GM19351 (cell line): ENCODE measurements around the gene ROR2.

Experiments
- ATAC-seq: cut with Tn5 transposase; IDR thresholded peaks from one replicate; pipeline ENCODE4 v1.9.1; 2021; ENCODE audit warnings: mild to moderate bottlenecking, moderate library complexity; ENCODE audit not compliant: unreplicated experiment

The ROR2 gene

DNA sequence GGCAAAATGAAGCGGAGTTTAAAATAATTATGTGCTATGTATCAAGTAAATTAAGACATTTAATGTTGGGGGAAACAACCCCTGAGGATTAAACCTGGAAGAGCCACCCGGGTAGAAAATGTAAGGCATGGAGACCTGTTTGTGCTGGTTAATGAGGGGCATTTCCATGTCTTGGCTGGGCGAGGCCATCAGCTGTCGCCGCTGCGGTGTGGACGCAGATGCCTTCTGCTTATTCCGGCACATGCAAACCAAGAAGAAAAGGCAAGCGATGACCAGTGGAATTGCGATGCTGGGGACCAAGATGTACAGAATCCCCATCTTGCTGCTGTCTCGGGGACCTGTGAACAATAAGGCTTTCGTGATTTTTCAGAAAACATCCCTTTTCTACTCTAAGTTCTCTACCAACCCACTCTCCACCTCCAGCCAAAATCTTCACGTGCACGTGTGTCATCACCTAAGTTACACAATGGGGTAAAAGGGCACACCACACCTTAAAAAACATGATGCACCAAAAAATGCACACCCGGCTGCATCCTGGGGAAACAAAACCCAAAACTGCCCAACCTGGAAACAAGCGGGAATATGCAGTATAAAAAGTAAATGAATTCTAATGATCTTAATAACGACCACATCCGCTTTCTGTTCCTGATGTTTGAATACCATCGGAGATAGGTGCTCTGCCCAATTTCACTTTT, 223.5 kb downstream of the ROR2 start:
- ATAC-seq, result no peak

DNA sequence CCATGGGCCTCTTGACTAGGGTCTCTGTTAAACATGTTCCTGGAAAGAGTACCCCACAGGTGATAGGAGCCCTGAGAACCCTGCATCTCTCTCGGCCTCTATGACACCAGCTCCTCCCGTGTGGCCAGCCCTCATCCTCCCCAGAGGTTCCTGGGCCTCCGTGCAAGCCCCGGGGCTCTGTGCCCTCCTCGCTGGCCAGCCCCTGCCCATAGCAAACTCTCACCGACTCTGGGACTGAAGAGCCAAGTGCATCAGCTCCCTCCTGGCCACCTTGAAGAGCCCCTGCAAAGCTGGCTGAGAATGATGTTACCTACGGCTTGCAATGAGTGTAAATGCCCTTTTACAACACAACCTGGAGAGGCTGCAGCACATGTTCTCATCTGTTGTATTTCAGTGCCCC, 224.4 kb downstream of the ROR2 start:
- ATAC-seq, result no peak

DNA sequence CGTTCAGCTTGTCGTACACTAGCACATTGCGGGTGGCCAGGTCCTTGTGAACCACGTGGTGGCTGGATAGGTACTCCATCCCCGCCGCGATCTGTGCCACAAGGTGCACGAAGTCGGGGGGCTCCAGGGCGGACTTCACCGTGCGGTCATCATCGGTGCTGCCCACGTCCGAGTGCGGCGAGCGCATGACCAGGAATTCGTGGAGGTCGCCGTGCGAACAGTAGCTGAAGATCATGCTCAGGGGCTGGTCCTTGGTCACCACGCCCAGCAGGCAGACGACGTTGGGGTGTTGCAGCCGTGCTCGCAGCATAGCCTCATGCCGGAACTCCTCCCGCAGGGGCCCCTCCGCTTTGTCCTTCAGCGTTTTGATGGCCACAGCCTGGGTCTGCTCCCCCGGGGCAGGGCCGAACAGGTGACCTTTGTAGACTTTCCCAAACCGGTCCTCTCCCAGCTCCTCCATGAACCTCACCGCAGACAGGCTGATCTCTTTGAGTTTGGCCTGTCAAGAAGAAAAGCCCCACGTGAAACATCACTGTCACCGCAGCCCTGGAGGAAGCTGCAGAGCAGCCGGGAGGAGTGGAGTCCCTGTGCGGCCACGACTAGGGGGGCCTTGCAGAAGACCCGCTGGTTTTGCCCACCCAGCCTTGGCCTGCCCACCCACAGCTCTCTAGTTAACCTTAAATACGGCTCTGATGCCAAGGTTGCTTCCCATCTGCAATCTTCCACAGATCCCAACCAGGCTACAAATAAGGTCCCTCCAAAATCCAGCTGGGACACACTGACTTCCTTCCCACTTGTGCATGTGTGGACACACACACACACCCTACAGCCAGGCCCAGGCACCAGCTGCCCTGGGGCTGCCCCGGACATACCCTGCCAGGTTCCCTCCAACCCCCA, 225.2 kb downstream of the ROR2 start:
- no peak for ATAC-seq

DNA sequence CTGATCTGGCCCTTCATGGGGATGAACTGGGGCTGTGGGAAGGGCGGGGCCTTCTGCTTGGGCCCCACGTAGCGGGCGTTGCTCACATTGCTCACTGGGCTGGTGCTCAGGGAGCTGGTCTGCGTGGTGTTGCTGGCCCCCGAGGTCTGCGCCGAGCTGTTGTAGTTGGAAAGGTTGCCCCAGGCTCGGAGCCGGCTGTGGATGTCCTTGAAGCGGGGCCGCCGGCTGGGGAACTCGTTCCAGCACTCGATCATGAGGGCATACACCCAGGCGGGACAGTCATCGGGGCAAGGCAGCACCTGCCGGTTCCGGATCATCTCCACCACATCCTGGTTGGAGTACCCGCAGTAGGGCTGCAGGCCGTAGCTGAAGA, 226.0 kb downstream of the ROR2 start:
- ATAC-seq, result no peak

DNA sequence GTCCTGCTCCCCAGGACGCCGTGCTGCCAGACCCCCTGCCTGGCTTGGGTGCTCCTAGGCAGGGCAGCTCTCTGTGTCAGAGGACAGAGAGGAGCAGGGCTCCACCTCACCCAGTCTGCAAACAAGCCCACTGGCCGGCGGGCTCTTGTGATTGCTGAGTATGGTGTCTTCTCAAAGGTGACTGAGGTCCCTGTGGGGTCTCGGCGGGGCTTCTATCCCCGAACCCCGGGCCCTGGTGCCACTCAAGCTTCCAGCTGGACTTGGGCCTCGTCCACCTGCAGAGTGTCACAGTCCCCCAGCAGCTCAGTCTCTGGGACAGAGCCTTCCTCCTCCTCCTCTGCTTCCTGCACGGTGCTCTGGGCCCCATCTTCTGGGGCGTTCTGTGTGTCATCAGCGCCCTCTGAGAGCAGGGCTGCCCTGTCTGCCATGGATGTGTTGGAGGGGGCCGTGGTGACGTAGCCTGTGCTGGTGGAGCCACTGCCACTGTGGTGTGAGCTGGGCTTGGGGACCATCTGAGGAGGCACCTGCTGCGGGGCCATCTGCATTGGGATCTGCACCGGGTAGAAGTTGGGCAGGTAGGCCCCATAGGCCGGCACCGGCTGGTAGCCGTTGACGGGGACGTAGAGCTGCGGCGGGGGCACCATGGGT, 226.5 kb downstream of the ROR2 start:
- no peak for ATAC-seq

DNA sequence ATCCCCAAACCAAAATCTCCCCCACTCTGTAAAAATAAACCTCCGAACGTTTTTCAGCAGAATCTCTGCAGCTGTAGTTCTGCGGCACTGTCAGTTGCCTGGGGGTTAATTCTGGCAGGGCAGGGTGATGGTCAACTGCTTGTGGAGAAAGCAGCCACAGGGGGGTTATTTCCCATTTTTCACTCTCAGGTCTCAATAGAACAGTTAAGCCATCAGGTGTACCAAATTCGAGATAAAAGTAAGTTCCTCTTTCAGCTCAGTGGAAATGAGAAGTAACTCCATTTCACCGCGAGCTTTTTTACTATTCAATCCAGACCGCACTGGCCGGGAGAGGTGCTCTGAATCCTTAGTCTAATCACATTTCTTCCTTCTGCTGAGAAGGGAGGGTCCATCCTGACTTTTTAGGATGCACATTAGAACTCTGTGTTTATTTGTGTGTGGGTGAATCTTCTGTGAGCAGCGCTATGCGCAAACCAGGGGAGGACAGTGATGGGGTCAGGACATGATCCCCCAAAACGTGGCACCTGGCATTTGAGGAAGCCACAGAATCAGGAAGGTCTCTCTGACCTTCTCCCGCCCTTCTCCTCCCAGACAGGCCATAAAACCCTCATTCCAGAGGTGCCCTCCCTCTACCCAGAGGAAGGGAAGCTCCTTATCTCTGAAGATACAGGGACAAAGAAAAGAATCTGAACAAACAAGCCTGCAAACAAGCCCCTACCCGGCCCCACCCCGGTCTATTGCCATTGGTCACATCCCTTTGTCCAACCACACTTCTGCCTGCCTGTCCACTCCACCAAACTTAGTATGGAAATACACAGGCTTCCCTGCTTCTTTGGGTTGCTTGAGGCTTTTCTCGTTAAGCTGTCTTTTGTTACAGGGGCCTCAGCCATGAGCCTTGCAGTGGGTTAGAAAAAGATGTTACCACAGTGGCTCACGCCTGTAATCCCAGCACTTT, 229.0 kb downstream of the ROR2 start:
- ATAC-seq, result peak; percentile 81

DNA sequence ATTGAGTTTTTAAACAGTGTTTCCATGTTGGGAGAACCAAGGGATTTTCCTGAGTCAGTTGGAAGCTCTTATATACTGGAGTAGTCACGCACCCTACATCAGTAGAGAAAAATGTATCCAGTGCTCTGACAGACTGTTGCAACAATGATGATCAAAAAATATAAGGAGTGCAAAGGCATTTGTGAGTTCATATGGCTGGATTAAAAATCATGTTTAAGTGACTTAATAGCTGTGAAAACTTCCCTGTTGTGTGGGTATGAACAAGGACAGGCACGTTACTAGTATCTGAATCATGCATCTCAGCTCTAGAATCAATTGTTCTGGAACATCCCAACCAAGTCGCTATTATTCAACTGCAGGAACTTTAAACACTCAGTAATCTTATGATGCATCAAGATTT, 229.7 kb downstream of the ROR2 start:
- no peak for ATAC-seq

DNA sequence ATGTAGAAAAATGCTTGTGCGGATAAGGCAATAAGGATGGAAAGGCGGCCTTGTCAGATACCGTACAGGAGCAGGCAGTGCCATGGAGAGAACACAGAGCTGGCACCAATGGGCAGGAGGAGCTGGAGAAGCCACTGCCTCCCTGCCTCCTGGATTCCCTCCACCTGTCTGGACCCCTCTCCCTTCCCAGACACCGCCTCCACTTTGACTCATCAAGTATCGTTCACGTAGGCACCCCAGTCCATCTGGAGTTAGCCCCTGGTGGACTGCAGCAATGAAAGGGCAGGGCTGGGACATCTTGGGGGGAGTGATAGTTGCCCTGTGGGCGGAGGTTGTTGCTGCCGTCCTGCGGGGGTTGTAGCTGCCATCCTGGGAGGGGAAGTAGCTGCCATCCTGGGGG, 232.0 kb downstream of the ROR2 start:
- no peak for ATAC-seq

DNA sequence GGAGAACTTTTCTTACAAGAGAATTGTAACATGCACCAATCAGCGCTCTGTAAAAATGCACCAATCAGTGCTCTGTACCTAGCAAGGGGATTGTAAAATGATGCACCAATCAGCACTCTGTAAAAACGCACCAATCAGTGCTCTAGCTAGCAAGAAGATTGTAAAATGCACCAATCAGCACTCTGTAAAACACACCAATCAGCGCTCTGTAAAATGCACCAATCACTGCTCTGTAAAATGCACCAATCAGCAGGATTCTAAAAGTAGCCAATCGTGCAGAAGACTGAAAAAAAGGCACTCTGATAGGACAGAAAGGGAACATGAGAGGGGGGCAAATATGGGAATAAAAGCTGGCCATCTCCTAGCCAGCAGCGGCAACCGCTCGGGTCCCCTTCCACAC, 233.2 kb downstream of the ROR2 start:
- no peak for ATAC-seq

DNA sequence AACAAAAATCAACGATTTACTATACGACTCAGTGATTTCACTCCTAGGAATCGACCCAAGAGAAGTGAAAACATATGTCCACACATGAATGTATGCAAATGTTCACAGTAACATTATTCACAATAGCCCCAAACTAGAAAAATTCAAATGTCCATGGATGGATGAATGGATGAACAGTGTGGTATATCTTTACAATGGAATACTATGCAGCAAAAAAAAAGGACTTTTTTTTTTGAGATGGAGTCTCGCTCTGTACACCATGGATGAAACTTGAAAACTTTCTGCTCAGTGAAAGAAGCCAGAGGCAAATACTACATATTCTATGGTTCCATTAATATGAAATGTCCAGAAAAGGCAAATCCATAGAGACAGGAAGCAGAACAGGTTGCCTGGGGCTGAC, 233.8 kb downstream of the ROR2 start:
- no peak for ATAC-seq

DNA sequence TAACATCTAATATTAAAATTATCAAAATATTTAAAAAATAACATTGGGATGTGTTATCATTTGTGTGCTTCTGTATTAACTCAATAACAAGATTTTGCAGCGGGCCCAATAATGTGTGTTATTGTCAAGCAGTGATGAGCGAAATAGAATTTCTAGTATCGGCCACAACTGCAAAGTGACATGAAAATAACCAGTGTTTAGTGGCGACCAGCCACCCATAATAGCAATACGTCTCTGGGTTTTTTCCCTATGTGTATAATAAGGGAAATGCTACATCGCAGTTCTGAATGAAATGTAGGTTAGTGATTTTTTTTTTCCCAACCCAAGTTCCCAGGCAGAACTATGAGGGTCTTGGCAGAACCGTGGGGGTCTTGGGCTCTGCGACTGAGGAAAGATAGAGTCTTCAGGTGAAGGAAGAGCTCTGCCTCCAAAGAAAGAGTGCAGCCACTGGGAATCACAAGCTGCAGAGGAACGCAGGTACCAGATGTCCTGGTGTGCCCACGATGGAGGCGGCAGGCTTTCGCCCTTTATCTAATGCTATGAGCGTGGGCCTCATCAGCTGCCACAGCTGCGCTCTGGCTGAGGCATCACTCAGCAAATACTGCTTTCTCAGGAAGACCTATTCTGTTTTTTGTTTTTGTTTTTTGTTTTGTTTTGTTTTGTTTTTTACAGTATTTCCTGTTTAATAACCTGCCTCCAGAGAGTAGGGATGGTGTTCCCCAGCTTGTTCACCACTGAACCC, 235.0 kb downstream of the ROR2 start:
- ATAC-seq, result no peak

DNA sequence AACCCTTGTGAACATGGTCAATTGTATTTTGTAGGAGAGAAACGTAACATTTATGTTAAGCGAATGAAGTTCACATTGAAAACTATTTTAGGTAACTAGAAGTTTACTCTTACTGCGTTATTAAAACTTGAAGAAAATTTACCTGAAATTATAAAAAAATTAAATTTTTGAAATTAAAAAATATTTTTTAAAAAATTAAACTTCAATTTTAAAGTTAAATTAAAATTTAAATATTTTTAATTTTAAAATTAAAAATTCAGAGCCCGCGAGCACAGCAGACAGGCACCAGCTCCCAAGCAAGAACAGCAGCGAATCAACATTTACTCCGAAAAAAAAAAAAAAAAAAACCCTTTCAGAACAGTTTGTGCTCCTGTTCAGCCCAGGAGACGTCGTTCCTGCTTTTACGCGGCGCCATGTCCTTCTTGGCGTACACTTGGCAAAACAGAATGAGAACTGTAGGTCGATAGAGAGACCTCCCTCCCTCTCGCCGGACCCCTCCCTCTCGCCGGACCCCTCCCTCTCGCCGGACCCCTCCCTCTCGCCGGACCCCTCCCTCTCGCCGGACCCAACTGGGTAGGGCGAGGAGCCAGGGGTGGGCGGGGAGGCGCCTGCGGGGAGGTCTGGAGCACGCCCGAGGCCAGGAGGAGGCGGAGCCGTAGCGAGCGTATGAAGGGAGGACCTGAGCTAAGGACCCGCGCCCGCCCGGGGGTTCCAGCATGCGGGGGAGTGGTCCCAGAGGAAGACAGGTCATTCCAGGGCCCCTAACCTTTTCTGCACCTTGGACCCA, 235.8 kb downstream of the ROR2 start:
- peak; percentile 43 for ATAC-seq

DNA sequence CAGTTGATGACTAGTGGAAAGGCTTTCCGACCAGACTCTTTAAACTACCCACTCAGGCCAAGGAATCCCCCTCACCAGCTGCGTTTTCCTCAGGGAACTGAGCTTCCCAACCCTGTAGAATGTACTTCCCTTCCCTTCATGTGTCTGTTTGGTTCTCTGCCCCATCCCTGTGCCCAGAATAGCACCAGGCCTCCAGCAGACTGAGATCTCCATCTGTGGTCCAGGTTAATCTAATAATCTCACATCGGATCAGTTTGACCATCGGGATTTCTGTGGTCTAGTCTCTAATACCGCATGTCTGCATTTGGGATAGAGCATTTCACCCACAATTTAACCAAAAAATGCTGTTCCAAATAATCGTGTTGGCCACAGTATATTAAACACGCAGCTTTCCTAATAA, 237.2 kb downstream of the ROR2 start:
- ATAC-seq, result no peak

DNA sequence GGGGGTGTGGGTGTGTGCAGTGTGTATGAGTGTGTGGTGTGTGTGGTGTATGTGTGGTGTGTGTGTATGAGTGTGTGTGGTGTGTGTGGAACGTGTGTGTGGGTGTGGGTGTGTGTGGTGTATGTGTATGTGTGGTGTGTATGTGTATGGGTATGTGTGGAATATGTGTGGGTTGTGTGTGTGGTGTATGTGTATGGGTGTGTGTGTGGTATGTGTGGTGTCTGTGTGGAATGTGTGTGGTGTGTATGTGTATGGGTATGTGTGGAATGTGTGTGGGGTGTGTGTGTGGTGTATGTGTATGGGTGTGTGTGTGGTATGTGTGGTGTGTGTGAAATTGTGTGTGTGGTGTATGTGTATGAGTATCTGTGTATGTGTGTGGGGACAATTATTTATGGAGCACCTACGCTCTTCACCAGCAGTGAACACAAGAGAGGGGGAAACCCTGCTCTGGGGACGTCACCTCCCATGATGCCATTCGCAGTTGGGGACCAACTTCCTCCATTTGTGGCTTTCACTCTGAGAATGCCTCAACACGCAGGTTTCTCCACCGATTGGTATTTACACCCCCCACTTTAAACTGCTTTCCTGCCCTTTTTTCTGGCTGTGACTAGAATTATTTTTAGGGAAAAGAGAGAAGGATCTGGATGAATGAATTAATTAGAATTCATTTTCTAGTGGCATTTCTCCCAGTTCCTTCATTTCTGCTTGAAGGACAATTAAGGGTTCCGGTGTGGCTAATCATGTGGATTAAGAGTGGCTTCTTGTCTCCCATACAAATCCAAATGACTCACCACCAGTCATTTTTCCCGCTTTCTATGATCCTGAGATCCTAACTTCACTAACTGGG, 238.1 kb downstream of the ROR2 start:
- peak; percentile 94 for ATAC-seq

DNA sequence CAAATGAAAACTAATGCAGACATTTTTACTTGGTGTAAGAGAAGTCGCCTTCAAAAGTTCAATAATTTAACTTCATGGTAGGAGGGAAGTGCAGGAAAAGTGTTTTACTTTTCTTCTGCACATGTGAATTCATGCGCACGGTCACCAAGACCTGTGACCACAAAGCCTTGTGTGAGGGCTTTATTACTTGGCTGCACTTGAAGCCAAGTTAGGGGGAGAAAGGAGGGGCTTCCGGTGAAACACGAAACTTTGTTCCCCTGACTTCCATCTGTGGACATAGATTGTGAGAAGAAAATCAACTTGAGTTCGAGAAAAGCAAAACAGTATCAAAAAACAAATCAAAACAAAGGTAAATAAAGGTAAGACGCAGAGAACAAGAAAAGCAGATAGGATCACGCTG, 239.9 kb downstream of the ROR2 start:
- ATAC-seq, result no peak

DNA sequence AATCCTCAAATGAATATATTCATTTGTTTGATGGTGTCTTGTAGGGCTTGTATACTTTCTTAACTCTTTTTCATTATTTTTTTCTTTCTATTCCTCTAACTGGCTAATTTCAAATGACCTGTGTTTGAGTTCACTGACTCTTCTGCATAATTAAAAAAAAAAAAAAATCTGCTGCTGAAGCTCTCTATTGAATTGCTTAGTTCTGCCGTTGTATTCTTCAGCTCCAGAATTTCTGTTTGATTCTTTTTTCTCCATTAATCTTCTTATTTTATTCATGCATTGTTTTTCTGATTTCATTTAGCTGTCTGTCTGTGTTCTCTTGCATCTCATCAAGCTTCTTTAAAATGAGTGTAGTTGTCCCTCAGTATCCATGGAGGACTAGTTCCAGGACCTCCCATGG, 244.6 kb downstream of the ROR2 start:
- ATAC-seq, result no peak

DNA sequence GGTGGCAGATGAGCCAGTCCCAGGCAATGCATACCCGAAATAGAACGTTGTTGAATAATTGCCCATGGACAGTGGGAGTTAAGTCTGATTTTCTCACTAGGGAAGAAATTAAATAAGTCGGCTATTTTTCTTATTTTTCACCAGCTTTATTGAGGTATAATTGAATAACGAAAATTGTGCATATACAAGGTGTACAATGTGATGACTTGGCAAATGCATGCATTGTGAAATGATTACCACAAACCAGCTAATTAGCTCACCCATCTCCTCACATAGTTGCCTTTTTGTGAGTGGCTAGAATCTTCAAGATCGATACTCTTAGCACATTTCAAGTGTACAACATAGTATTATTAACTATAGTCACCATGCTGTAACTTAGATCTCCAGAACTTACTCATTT, 249.6 kb downstream of the ROR2 start:
- no peak for ATAC-seq

DNA sequence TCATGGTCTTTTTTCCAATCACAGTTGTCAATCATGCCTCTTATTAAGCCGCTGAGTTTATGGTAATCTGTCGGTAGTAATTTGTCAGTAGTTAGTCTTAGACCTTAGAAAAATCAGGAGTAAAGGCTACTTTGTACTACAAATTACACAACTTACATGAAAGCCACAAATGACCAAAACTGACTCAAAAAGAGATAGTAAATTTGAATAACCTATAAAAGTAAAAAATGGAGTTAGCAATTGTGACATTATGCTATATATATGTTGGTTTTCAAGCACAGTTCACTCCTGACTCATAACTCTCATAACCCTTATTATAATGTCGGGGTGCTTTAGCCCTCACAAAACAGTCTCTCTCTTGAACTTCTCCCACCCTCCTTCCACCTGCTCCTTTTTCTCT, 251.8 kb downstream of the ROR2 start:
- ATAC-seq, result no peak
